Upper lobe of left lung (tissue), 4 donors: Measurements from ENCODE around the gene ARL13A.

Source experiments
- CTCF ChIP-seq, 6 experiments: fragments of 450-650 bp in 4 of 6; fragments of 200-600 bp in 2 of 6; sonication (generic) in 2 of 6; IDR thresholded peaks; one replicate each; pipeline ENCODE4 v1.5.1; 2016 to 2019; ENCODE audit warnings: antibody characterized with exemption in 6 of 6
- EP300 ChIP-seq, 4 donors: sonication (generic); formaldehyde crosslinking; IDR thresholded peaks; one replicate each; pipeline ENCODE4 v1.5.1; 2017; ENCODE audit warnings: antibody characterized with exemption in 4 of 4, control low read depth in 2 of 4
- POLR2AphosphoS5 ChIP-seq, 2 donors: sonication (generic); formaldehyde crosslinking; IDR thresholded peaks; one replicate each; pipeline ENCODE4 v1.5.1; 2017; ENCODE audit warnings: antibody characterized with exemption in 2 of 2

- TF ChIP-seq CTCF (IDR thresholded peaks at IDR 0.05): no peak
- TF ChIP-seq EP300 (IDR thresholded peaks at IDR 0.05): peak in 3 of 4 donors; percentile 46 to 73 (median 65)
- TF ChIP-seq POLR2AphosphoS5 (IDR thresholded peaks at IDR 0.05): peak in 1 of 2 donors; percentile 27
Observed at GRCh38 chrX:100924375-100924774, 45.1 kb upstream of the ARL13A start.
